Activated T-cell treated with anti-CD3 and anti-CD28 coated beads for 24 hours (primary cell): ENCODE measurements around the gene SLC38A8.

Source experiments
- DNase-seq: peaks from one replicate; pipeline ENCODE4 v3.0.0-alpha.2; 2020; ENCODE audit warnings: low read depth

SLC38A8 gene

GRCh38 chr16:84068783-84069462 lies 26.3 kb upstream of the SLC38A8 start:
- no peak for DNase-seq

- no peak for DNase-seq
These were observed 25.4 kb upstream of the SLC38A8 start for GRCh38 chr16:84068041-84068440.

- DNase-seq = no peak
These were observed 25.0 kb upstream of the SLC38A8 start for GRCh38 chr16:84067640-84068039.

- no peak for DNase-seq
These were observed 23.0 kb upstream of the SLC38A8 start for GRCh38 chr16:84065536-84066132.

- no peak for DNase-seq
These were observed 21.4 kb upstream of the SLC38A8 start for GRCh38 chr16:84063980-84064379.

GRCh38 chr16:84062734-84063640 lies 20.4 kb upstream of the SLC38A8 start:
- peak; percentile 56 for DNase-seq

GRCh38 chr16:84061236-84061819 lies 18.7 kb upstream of the SLC38A8 start:
- no peak for DNase-seq

- DNase-seq = no peak
These were observed 17.6 kb upstream of the SLC38A8 start for GRCh38 chr16:84059946-84060901.

- DNase-seq = no peak
These were observed 16.5 kb upstream of the SLC38A8 start for GRCh38 chr16:84059111-84059510.

- DNase-seq = no peak
These were observed 16.1 kb upstream of the SLC38A8 start for GRCh38 chr16:84058664-84059063.

- DNase-seq = no peak
These were observed 15.6 kb upstream of the SLC38A8 start for GRCh38 chr16:84058211-84058610.

GRCh38 chr16:84056933-84057332 lies 14.3 kb upstream of the SLC38A8 start:
- DNase-seq = no peak

- DNase-seq = no peak
These were observed 13.4 kb upstream of the SLC38A8 start for GRCh38 chr16:84055801-84056634.

GRCh38 chr16:84055366-84055765 lies 12.8 kb upstream of the SLC38A8 start:
- no peak for DNase-seq

GRCh38 chr16:84054916-84055315 lies 12.3 kb upstream of the SLC38A8 start:
- no peak for DNase-seq

- DNase-seq = no peak
These were observed 11.7 kb upstream of the SLC38A8 start for GRCh38 chr16:84054271-84054670.

- no peak for DNase-seq
These were observed 10.6 kb upstream of the SLC38A8 start for GRCh38 chr16:84053237-84053636.

GRCh38 chr16:84052071-84052622 lies 9.6 kb upstream of the SLC38A8 start:
- DNase-seq = no peak

- DNase-seq = no peak
These were observed 7.7 kb upstream of the SLC38A8 start for GRCh38 chr16:84050316-84050715.

- DNase-seq = no peak
These were observed 6.9 kb upstream of the SLC38A8 start for GRCh38 chr16:84049403-84050060.
